ENCODE measurements around the gene ZDHHC13. TPM values are rescaled to one million over a fixed set of nuclear protein-coding genes. Genes with fewer than 3 reads are reported as not detected.

ZDHHC13 gene
- total and polyA plus RNA-seq, 10 of the 15 experiments (the other 5 are each of a cell fraction or from before 2014, with no cell fraction given), result 8.5 to 34.2 (median 20.4) TPM

GRCh38 chr11:19160847-19161246 lies 43.9 kb downstream of the ZDHHC13 start (continued):
- TF ChIP-seq, protein P1, sequence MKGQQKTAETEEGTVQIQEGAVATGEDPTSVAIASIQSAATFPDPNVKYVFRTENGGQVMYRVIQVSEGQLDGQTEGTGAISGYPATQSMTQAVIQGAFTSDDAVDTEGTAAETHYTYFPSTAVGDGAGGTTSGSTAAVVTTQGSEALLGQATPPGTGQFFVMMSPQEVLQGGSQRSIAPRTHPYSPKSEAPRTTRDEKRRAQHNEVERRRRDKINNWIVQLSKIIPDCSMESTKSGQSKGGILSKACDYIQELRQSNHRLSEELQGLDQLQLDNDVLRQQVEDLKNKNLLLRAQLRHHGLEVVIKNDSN (IDR thresholded peaks at IDR 0.05; ENCODE audit: borderline replicate concordance, extremely low read length, insufficient read depth, low read depth, low read length), result no peak
- TF ChIP-seq TCF7 (IDR thresholded peaks at IDR 0.05; ENCODE audit: borderline replicate concordance), result no peak
- no peak for TF ChIP-seq JUNB (IDR thresholded peaks at IDR 0.05)
- no peak for TF ChIP-seq CHD2 (IDR thresholded peaks at IDR 0.05; ENCODE audit: borderline replicate concordance, low read depth, low read length)
- no peak for TF ChIP-seq ZBTB4 (CRISPR knock-in tag; IDR thresholded peaks at IDR 0.05)

DNA sequence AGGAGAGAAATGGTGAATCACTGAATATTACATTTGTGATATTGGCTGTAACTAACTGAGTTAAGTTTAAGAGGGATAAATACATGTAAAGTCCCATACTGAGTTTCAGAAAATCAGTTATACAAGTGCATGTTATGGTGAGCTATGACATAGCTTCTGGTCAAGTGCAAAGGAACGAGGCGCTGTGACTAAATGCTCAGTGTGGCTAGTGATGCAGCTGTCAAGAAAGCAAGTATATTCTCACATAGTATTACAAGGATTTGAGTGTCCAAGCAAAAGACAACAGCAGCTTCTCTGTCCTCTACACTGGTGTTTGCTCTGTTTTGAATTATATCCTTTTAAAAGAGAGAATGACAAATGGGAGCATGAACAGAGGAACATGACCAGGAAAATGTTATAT lies 44.7 kb downstream of the ZDHHC13 start:
- ChIA-PET POLR2A (no interaction called here), SMC1A (ENCODE audit: uncharacterized antibody, unreplicated experiment) (interaction anchor here (1.1 to 1.2 kb wide), 2 partner anchors 20 to 267 kb away, joined by 3 read pairs; no protein-coding TSS in a partner anchor), RAD21 (ENCODE audit: unreplicated experiment) (interaction anchor here (1.6 kb wide), 1 partner anchor 77 kb away, joined by 3 read pairs; no protein-coding TSS in a partner anchor), CTCF (interaction anchor here (1.4 to 1.9 kb wide), 2 partner anchors 77 to 91 kb away, joined by 5 read pairs; no protein-coding TSS in a partner anchor)
- Histone ChIP-seq H3K9ac (ENCODE audit: control insufficient read depth, insufficient read depth, low read length) (no peak overlapping the region), H3K9me3 (replicated peaks; ENCODE audit: control insufficient read depth, insufficient read depth, low read length) (no peaks in the 10 kb centered on the region), H4K20me1 (ENCODE audit: control insufficient read depth, insufficient read depth) (no peaks in the 10 kb centered on the region), H3K27ac (ENCODE audit: control insufficient read depth, insufficient read depth) (no peak overlapping the region), H3K4me1 (ENCODE audit: control insufficient read depth, insufficient read depth, low read length) (no peaks in the 10 kb centered on the region), H3K4me2 (ENCODE audit: control insufficient read depth, insufficient read depth) (no peak overlapping the region), H2AFZ (ENCODE audit: control insufficient read depth, low read depth, low read length) (no peak overlapping the region), H3K4me3 (no peak overlapping the region), H3K36me3 (ENCODE audit: control insufficient read depth in 2 of 2, insufficient read depth in 2 of 2, low read length in 1 of 2) (peaks cover 1 to 18% of the 10 kb centered on the region in 2 experiments), H3K79me2 (ENCODE audit: control insufficient read depth, insufficient read depth, low read length) (no peaks in the 10 kb centered on the region), H3K27me3 (replicated peaks in 1 of 2; ENCODE audit: control insufficient read depth in 2 of 2, insufficient read depth in 2 of 2, low read length in 1 of 2) (no peaks in the 10 kb centered on the region)
- BruUV-seq (replicated peaks), result no TSS peak
- in situ Hi-C loops (cut with MboI) (no loop called here), intact Hi-C loops (cut with micrococcal nuclease; ENCODE audit: unreplicated experiment) (no loop called here)
- FAIRE-seq, result no peak
- DNase-seq (ENCODE audit: low read depth, low spot score), result no peak
- WGBS (ENCODE audit: insufficient coverage, insufficient replicate concordance, low lambda C conversion rate, missing lambda C conversion rate), result 100% methylated on average over 2 of the region's 2 CpGs
- ATAC-seq, result no peak
- TF ChIP-seq PRDM15 (CRISPR knock-in tag; IDR thresholded peaks at IDR 0.05) (no peak), FOXM1 (IDR thresholded peaks at IDR 0.05; ENCODE audit: low read depth, low read length) (no peak), BRCA1 (IDR thresholded peaks at IDR 0.05; ENCODE audit: low read depth, low read length) (no peak), ASH2L (IDR thresholded peaks at IDR 0.05; ENCODE audit: borderline replicate concordance, low read depth) (no peak), POLR2AphosphoS5 (IDR thresholded peaks at IDR 0.05; ENCODE audit: low read length) (no peak), POLR2A (IDR thresholded peaks at IDR 0.05; ENCODE audit: low read depth, low read length) (no peak), CHD1 (IDR thresholded peaks at IDR 0.05; ENCODE audit: low read depth, low read length) (no peak), KDM1A (IDR thresholded peaks at IDR 0.05; ENCODE audit: borderline replicate concordance) (no peak), ZBED1 (IDR thresholded peaks at IDR 0.05; ENCODE audit: borderline replicate concordance) (no peak), BACH1 (IDR thresholded peaks at IDR 0.05; ENCODE audit: borderline replicate concordance) (no peak), MEF2B (IDR thresholded peaks at IDR 0.05; ENCODE audit: partially characterized antibody, poor library complexity, severe bottlenecking) (no peak)
